Stimulated activated CD8-positive, alpha-beta memory T cell treated with anti-CD3 and anti-CD28 coated beads, Interleukin-2, amount 100 ng/mL, for 48 hours (primary cell): Measurements from ENCODE around the gene MAD1L1.
"Not testable (repeated sequence)": the region's sequence is repeated elsewhere in the genome, so short reads cannot be mapped to it uniquely, and the experiment has no call there.

Source experiments
- DNase-seq, 2 donors: peaks; one replicate each; pipeline ENCODE4 v3.0.0-alpha.2; 2020; ENCODE audit warnings: low read depth in 2 of 2

The MAD1L1 gene

GRCh38 chr7:1866601-1867000, 366.1 kb downstream of the MAD1L1 start:
- no peak for DNase-seq

DNA sequence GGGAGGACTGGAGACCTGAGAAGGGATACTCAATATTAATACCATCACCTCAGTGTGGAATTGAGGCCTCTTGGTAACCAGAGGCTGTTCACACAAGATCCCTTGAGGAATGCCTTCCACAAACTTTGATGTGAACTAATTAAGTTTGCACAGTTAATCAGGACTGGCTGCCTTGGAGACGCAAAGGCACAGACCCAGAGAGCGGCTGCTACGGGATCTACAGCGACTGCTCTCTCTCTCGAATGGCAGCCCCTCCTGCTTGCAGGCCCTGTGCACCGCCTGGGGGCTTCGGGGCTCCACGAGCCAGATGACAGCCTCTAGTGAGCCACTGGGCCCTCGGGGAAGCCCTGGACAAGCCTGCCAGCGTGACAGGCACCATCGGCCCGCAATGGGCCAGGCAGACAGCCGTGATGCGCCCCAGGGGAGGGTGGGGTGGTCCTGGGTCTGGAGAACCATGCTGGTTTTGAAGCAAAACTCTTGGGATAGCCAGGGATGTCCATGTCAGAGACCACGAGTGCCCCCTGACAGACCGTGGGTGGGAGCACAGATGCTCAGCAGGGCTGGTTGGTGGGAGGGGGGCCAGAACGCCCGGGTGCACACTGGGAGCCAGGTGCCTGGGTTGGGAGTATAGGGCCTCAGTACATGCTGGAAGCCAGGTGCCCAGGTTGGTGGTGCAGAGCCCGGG, 367.0 kb downstream of the MAD1L1 start:
- no peak for DNase-seq

DNA sequence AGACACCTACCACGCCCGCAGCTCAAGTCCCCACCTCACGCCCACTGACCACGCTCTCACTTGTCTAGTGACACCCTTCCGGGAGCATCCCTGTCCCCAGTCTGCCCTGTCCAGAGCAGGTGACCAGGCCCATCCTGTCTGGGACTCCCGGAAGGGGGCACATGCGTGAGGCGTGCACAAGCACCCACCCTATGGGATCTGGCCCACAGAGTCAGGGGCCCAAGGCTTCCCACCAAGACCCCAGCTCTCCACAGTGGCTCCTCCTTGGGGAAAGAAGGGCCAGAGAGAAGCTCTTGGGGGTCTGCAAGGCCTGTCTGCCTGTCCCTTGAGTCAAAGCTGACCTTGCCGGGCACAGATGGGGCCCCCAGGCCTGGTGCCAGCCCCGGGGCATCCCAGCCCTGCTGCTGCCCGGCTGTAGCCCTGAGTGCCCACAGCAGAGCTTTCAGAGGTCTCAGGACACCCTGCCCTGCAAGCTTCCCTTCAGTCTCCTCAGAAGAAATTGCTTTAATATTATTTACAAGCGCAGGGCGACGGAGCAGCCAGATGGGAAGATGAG, 367.7 kb downstream of the MAD1L1 start:
- no peak for DNase-seq

GRCh38 chr7:1864161-1864940, 368.4 kb downstream of the MAD1L1 start:
- no peak for DNase-seq

DNA sequence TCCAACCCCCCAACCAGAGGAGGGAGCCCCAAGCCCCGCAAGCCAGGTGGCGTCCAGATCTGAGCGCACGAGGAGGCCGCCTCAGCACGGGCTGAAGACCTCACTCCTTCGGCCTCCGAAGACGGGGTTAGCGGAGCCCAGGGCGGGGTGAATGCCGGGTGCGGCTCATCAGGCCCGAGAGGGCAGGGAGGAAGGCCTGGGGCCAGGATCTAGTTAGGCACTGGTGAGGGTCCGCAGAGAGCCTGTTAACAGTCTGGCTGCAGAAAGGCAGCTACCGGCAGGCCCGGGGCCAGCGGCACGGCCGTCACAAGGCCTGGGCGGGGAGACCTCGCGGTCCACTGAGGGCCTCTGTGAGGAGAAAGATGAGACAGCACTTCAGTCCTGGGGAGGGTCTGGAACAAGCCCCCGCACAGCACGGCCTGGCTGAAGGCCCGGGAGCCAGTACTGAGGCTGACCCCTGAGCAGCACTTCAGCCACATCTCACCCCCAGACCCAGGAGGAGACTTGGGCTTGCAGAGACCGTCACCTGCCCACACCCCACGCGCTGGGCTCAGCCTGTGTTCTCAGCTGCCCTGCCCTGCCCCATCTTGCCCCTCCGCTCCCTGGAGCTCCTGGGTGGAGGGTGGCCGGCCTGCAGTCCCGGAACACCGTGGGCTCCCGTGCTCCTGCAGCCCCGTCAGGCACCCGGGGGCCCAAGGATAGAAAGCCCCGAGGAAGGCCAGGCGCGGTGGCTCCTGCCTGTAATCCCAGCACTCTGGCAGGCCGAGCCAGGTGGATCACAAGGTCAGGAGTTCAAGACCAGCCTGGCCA, 369.4 kb downstream of the MAD1L1 start:
- no peak for DNase-seq

- no peak for DNase-seq
Measured at GRCh38 chr7:1862560-1862959, 370.2 kb downstream of the MAD1L1 start.

DNA sequence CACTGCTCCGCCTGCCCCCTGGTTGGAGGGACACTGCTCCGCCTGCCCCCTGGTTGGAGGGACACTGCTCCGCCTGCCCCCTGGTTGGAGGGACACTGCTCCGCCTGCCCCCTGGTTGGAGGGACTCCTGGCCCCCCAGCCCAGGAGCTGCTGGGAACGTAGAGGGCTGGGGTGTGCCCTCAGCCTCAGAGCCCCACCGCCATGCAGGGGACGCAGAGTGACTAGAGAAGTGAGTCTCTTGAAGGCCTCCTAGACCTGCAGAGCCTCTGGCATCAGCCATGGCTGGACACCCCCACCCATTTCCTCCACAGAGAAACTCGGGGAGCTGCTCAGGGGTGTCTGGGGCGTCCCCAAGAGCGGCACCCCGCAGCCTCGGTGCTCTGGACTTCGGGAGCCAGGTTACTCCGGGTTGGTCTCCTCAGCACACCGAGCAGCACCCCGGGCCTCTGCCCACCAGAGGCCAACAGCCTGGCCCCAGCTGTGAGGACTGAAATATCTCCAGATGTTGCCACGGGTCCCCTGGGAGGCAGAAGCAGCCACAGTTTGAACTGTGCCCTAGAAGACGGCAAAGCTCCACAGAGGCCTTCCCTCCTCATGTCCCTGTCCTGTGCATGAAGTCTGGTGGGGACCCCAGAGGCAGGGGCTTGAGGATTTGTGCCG, 370.8 kb downstream of the MAD1L1 start:
- no peak for DNase-seq

DNA sequence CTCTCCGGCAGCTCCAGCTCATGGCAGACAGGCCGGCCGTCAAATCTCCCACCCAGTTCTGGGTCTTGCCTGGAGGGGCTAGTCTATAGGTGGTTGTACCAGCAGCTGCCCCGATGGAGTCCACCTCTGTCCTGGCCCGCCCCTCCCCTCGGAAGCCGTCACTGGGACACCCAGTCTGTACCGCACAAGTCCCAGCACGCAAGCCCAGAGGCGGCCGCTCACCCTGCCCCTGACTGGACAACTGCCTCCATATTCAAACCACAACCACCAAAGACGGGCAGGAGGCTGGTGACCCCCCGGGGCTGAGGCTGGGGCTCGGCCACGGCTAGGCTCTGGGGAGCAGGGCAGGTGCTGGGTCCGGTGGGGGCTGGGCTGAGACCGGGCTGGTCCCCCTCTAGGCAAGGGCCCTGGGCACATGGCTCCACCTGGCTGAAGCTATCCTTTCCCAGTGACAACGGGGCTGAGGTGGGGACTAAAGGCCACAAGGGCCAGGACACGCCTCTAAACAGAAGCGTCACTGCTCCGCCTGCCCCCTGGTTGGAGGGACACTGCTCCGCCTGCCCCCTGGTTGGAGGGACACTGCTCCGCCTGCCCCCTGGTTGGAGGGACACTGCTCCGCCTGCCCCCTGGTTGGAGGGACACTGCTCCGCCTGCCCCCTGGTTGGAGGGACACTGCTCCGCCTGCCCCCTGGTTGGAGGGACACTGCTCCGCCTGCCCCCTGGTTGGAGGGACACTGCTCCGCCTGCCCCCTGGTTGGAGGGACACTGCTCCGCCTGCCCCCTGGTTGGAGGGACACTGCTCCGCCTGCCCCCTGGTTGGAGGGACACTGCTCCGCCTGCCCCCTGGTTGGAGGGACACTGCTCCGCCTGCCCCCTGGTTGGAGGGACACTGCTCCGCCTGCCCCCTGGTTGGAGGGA, 371.6 kb downstream of the MAD1L1 start:
- not testable (repeated sequence) for DNase-seq

DNA sequence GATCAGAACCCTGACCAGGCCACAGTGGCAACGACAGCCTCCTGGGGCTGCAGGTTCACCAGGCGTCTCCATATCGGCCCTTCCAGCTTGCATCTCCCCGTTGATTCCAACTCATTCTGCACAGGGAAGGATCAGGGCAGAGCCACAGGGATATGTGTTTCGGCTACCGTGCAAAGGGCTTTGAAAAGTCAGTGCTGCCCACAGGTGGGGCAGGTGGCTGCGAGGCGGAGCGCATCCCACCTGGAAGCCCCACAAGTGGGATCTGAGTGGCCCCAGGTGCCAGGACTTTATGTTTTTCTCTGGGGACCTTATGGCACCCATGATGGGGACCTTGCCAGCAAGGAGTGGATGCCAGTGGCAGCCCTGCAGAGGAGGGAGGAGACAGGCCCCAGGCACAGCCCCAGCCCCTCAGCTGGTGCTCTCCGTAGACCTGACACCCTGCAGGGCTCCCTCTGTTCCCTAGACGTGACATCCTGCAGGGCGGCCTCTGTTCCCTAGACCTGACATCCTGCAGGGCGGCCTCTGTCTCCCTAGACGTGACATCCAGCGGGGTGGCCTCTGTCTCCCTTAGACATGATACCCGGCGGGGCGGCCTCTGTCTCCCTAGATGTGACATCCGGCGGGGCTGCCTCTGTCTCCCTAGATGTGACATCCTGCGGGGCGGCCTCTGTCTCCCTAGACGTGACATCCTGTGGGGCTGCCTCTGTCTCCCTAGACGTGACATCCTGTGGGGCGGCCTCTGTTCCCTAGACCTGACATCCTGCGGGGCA, 373.3 kb downstream of the MAD1L1 start:
- DNase-seq: no peak

GRCh38 chr7:1858435-1859265, 374.1 kb downstream of the MAD1L1 start:
- DNase-seq: no peak

- no peak for DNase-seq
Measured at GRCh38 chr7:1857487-1858421, 375.0 kb downstream of the MAD1L1 start.

- DNase-seq: no peak
Measured at GRCh38 chr7:1856888-1857441, 375.8 kb downstream of the MAD1L1 start.

GRCh38 chr7:1856161-1856887, 376.4 kb downstream of the MAD1L1 start:
- DNase-seq: no peak

GRCh38 chr7:1855725-1856160, 377.0 kb downstream of the MAD1L1 start:
- no peak for DNase-seq

DNA sequence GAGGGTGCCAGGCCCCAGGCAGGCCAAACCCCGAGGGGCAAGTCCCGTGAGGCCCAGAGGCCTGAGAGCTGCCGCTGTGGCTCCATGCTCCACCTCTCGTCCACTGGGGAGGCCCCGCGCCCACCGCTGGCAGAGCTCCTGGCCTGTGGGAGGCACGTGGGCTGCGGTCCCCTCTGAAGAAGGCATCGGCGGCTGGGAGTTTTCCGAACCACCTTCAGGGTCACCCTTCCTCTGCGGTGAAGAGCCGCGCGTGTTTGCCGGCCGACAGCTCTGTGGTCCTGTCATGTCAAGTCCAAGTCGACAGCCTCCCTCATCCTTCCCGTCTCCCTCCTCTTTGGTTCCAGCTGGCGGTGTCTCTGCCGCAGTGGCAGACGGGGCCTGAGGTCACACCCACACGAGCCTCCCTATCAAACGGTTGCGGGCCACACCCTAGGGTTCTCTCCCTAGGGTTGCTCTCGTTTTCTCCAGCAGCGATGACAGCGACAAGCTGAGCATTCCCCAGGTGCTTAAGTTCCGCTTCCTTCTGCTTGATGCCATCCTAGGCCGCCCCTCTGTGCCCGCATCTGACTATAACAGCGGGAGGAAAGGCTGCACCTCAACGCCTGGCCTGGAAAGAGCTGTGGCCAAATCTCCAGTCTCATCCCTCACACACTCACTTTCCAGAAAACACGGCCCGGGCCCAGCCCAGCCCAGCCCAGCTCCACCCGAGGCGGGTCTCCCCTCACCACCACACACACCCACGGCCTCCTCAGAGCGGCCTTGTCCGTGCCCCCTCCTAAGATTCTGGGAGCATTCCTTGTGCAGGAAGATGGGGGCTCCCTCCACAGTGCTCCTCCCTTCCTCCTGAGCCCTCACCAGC, 377.6 kb downstream of the MAD1L1 start:
- DNase-seq: no peak
